Lung (tissue), 12 donors: ENCODE data around the gene IFT80. TPM values are rescaled to one million over a fixed set of nuclear protein-coding genes. Genes with fewer than 3 reads are reported as not detected.

Experiments used
- ATAC-seq: fragments of 200-7000 bp; cut with Tn5 transposase; one replicate; pipeline ENCODE4 v1.9.1; 2020; ENCODE audit warnings: moderate number of reproducible peaks; ENCODE audit not compliant: insufficient read depth, low FRiP score
- DNase-seq, 3 donors: peaks; one replicate each; pipeline ENCODE4 v3.0.0-alpha.2; 2013 to 2017
- H3K27ac ChIP-seq, 2 donors: one replicate each; pipeline ENCODE4 v1.5.1; 2013; ENCODE audit warnings: mild to moderate bottlenecking in 2 of 2, moderate library complexity in 2 of 2, control low read depth in 1 of 2, inconsistent platforms in 1 of 2, low read depth in 1 of 2, low read length in 1 of 2
- H3K27me3 ChIP-seq, 3 donors: one replicate each; pipeline ENCODE4 v1.5.1; 2013; ENCODE audit warnings: low read length in 2 of 3; ENCODE audit not compliant: control insufficient read depth in 3 of 3, insufficient read depth in 3 of 3
- H3K36me3 ChIP-seq, 4 donors: one replicate each; pipeline ENCODE4 v1.5.1; 2013; ENCODE audit warnings: low read length in 4 of 4, mild to moderate bottlenecking in 1 of 4, moderate library complexity in 1 of 4; ENCODE audit not compliant: control insufficient read depth in 4 of 4, insufficient read depth in 4 of 4
- H3K4me1 ChIP-seq, 5 donors: one replicate each; pipeline ENCODE4 v1.5.1; 2013; ENCODE audit warnings: low read length in 5 of 5, mild to moderate bottlenecking in 2 of 5, moderate library complexity in 1 of 5; ENCODE audit not compliant: control insufficient read depth in 5 of 5, insufficient read depth in 5 of 5
- H3K4me3 ChIP-seq: one replicate; pipeline ENCODE4 v1.5.1; 2013; ENCODE audit warnings: mild to moderate bottlenecking, control low read depth, moderate library complexity
- H3K9ac ChIP-seq, 2 donors: one replicate each; pipeline ENCODE4 v1.5.1; 2013; ENCODE audit warnings: low read length in 2 of 2, control low read depth in 1 of 2; ENCODE audit not compliant: insufficient read depth in 1 of 2
- H3K9me3 ChIP-seq, 4 donors: one replicate each; pipeline ENCODE4 v1.5.1; 2013; ENCODE audit warnings: low read length in 3 of 4, mild to moderate bottlenecking in 1 of 4, moderate library complexity in 1 of 4; ENCODE audit not compliant: control insufficient read depth in 4 of 4, insufficient read depth in 3 of 4
- CTCF ChIP-seq: IDR thresholded peaks from 2 replicates; pipeline ENCODE4 v1.5.1; 2012; ENCODE audit warnings: mild to moderate bottlenecking; ENCODE audit errors: control extremely low read depth, extremely low read depth
- WGBS, 2 donors: extraction: QIAGEN DNeasy Blood & Tissue Kit; methylation state at CpG; one replicate each; pipeline ENCODE4 v1.1.7; 2013; 5-methylcytosine and 5-hydroxymethylcytosine counted together
- polyA plus RNA-seq, 2 donors: library from polyadenylated mRNA; stranded (reverse); fragments of 200-250 nt; gene quantifications; one replicate each; pipeline ENCODE4 v1.2.1, GENCODE V29; 2013
- total RNA-seq, 2 donors: library from RNA; depleted of rRNA in 1 of 2; stranded (reverse); fragments of >200 nt in 1 of 2; gene quantifications; one replicate each; pipeline ENCODE4 v1.2.1, GENCODE V29; 2014 to 2021
- donor health status: control.
- donor health status: control.
- donor health status: Bipolar disorder and iron deficiency.
- donor health status: healthy.
- donor health status: DM: yes; HTN: yes; CAD: no.

Gene IFT80
- total and polyA plus RNA-seq, 4 donors, result 13.1 to 114 (median 27.9) TPM

GRCh38 chr3:160278210-160278609 is 120.8 kb downstream of the IFT80 start:
- no peak for TF ChIP-seq CTCF
- DNase-seq (no peak), ATAC-seq (no peak)
- Histone ChIP-seq H3K4me3 (no peak overlapping the region), H3K4me1 (peaks cover 0 to 2% (median 0%) of the 10 kb centered on the region in 5 donors), H3K9ac (no peak overlapping the region), H3K9me3 (no peaks in the 10 kb centered on the region), H3K27ac (no peak overlapping the region), H3K36me3 (peaks cover 0 to 9% (median 4%) of the 10 kb centered on the region in 4 donors), H3K27me3 (no peaks in the 10 kb centered on the region)
- 98 to 99% methylated on average over 3 of the region's 3 CpGs for WGBS, 2 donors

- Histone ChIP-seq H3K27ac (no peak overlapping the region), H3K9ac (no peak overlapping the region), H3K9me3 (no peaks in the 10 kb centered on the region), H3K27me3 (no peaks in the 10 kb centered on the region), H3K4me3 (no peak overlapping the region), H3K36me3 (peaks cover 2 to 5% (median 3%) of the 10 kb centered on the region in 4 donors), H3K4me1 (no peaks in the 10 kb centered on the region)
- DNase-seq (peak in 2 of 3 donors; percentile 16 to 59), ATAC-seq (peak; percentile 81)
- WGBS, 2 donors, result 73 to 89% methylated on average over 2 of the region's 2 CpGs
- no peak for TF ChIP-seq CTCF
These were observed 133.9 kb downstream of the IFT80 start for GRCh38 chr3:160265088-160265487.

GRCh38 chr3:160260587-160261270 is 138.3 kb downstream of the IFT80 start:
- no peak for DNase-seq
- H3K9ac ChIP-seq, result no peak overlapping the region
- H3K9me3 ChIP-seq, result no peaks in the 10 kb centered on the region
- WGBS, 2 donors, result 80 to 89% methylated on average over 7 of the region's 7 CpGs
- TF ChIP-seq CTCF, result no peak
- peaks cover 0 to 2% (median under 1%) of the 10 kb centered on the region in 4 donors for H3K36me3 ChIP-seq
- H3K27ac ChIP-seq, result no peak overlapping the region
- no peaks in the 10 kb centered on the region for H3K4me1 ChIP-seq
- no peaks in the 10 kb centered on the region for H3K27me3 ChIP-seq
- no peak overlapping the region for H3K4me3 ChIP-seq
- no peak for ATAC-seq
